HG02885 (cell line): Measurements from ENCODE around the gene JOSD2.

Experiments
- ATAC-seq: cut with Tn5 transposase; IDR thresholded peaks from one replicate; pipeline ENCODE4 v1.9.1; 2021; ENCODE audit warnings: mild to moderate bottlenecking; ENCODE audit not compliant: unreplicated experiment, poor library complexity

Gene JOSD2

DNA sequence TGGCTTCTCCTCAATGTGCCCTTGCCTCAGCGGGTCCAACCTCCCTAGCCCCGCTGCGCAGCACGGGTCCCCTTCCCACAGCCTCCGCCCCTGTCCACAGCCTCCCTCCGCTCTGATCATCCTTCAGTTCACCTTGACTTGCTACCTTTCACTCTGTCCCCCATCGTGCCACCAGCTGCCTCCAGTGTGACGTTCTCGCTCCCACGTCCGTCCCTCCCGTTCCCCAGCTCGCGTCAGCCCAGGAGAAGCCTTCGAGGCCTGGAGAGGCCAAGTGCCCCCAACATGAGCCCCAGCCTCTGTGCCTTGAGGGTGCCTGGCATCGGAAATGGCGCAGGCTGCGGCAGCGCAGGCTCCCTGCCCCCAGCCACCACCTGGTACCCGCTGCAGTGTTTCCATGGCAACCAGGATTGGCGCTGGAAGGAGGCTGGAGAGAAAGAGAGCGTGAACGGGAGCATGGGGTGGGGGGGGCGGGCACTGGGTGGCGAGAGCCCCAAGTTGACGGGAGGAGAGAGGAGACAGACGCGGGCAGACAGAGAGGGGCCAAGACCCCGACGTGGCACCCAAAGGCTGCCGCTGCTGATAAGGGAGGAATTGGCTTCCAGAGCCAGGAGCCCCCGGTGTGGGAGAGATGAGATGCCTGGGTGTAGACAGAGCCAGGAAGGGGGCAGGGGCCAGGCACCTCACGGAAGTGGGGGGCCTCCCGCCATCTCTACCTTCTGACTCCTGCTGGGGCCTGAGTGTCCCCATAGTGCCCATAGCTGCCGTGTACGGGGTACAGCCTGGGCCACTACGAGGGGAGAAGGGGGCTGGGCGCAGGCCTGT is 3.6 kb upstream of the JOSD2 start:
- no peak for ATAC-seq

DNA sequence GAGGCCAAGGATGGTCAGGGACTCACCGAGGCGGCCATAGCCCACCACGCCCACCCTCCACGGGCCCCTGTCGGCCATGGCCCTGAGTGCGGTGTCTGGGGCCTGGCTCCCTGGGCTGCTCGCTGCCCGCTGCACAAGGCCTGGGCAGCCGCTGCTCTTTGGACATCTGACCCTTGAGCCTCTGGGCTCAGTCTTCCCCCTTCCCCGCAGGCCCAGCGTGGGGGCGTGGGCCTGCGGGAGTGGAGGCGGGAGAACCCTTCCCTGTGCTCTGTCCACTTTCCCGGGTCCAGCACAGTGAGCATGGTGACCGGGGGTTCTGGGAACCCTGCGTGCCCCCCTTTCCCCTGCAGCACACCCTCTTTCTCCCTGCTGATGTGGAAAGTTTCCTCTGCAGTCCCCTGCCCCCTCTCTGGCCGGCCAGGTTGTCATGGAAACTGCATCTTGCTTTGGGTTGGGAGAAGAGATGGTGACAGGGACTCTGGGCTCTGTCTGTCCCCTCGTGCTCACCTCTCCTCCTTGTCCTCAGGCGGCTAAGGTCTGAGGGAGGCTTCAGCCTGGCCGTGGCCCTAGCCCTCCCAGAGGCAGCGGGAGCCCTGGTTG is 2.9 kb upstream of the JOSD2 start, which contains the start of gene ASPDH:
Gene ASPDH, minus strand, starts transcription at position 168 of the 600 bp plus-strand sequence. Its CDS starts 90 bp downstream, at position 78.
- no peak for ATAC-seq

DNA sequence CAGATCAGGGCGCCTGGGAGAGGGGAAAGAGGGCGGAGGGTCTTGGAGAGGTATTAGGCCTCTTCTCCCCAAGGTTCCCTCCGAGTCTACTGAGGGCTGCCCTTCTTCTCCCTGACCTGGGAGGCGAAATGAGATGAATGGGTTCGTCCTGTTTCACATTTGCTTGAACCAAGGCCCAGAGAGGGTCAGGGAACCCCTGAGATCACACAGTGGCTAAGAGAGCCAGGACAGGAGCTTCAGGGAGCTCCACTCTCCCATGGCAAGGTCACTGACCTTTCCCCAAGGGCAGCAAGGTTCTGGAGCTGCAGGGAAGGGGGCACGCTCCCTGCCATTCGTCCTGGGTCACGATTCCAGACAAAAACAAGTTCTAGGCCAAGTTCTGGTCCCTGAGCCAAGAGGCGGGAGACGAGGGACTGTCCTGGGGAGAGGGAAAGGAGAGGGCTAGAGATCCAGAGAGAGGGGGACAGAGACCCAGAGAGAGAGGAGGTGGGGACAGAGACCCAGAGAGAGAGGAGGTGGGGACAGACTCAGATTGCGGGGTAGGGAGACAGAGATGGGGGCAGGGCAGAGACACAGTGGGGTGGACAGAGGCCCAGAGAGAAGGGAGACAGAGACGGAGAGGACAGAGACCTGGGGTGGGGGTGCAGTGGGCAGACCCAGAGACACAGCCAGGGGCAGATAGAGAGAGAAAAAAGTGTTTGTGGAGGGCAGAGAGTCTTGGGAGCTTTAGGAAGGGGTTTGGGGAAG is 2.2 kb upstream of the JOSD2 start:
- ATAC-seq: no peak

DNA sequence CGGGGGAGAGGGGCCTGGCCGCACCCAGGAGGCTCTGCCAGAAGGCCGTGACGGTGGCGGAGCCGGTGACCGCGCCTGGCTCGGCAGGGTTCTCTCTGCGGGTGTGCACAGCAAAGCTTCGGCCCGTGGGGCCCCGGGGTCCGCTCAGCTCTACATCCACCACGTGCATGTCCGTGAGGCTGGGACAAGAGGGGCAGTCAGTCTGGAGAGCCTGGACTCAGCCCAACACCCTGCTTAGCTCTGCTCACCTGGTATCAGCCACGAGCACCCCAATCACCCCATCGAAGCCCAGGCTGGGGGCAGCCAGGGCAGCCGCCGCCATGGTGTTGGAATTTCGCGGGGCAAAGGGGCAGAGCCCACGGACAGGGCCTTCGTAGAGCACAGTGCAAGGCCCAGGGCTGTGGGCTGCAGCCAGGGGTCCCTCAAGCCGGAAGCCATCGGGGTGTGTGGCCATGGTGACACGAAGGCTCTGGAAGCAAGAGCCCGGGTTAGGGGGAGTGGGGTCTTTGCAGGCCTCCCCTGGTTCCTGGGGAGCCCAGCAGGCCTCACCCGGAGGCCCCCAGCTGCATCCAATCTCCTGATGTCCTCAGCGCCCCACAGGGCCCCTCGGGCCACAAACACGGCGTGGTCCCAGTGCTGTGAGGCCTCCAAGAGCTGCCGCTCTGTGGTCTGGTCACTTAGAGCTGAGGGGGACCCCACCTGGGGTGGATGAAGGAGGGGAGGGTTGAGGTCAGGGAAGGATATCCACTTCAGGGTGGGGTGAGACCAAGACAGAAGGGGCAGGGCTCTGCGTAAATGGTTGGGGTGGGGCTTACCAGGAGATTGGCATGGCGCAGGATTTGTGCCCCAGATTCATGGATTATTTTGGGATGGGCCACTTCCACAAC is 1.4 kb upstream of the JOSD2 start:
- ATAC-seq: no peak

DNA sequence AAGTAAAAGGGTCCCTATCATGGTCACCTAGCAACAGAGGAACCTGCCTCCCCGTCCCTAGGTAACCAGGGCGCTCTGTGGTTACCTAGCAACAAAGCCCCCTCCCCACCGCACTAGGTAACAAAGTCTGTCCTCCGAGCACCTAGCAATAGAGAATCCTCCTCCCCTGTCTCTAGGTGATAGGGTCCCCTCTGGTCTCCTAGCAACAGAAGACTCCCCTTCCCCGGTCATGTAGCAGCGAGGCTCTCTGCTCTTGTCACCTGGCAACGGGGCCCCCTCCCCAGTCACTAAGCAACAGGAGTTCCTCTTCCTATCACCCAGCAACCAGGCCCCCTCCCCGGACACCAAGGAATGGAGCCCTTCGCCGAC is 307 bp downstream of the JOSD2 start:
- no peak for ATAC-seq

DNA sequence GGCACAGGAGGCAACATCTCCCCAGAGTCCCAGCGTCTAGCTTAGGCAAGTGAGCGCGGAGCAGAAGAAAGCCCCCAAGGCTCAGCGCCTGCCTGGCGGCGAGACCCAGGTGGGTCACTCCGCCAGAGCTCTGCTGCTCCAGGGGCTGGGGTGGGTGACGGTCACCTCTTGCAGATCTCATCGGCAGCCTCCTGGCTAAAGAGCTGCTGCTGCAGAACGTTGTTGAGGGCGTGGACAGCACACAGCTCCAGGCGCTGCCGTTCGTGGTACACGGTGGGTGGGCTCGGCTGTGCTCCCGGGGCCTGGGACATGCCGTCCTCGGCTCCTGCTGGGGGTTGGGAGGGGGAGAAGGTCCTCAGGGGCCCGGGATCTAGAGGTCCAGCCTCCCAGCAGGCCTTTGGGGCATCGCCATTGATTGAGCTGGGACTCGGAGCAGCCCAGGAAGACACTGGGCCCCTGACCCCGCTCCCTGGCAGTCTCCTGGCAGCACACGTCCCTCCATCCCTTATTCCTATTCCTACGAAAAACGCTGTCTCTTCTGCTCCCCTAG is 795 bp downstream of the JOSD2 start:
- no peak for ATAC-seq

DNA sequence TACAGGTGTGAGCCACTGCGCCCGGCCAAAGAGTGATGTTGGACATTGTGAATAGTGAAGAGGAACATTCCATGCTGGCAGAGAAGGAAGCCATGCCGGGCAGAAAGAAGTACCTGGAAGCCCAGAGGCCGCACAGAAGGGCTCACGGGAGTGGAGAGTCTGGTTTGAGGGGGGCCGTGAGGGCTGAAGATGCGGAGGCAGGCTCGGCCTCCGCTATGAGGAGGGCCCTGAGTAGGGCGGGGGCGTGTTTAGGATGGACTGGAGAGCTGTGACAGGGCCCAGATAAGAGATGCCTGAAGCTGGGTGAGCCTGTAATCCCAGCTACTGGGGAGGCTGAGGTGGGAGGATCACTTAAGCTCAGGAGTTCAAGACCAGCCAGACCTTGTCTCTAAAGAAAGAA is 1.6 kb downstream of the JOSD2 start:
- no peak for ATAC-seq

DNA sequence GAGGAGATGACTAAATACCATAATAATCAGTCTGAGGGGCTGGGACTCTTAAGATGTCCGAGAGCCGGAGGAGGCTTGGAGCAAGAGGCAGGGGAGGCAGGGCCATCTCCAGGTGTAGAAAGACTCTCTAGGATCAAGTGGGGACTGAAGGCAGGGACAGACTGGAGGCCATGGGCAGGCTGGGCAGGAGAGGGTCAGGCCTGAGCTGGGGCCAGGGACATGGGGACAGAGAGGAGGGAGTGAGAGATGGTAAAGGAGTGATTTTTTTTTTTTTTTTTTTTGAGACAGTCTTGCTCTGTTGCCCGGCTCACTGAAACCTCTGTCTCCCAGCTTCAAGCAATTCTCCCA is 2.2 kb downstream of the JOSD2 start:
- ATAC-seq: no peak

DNA sequence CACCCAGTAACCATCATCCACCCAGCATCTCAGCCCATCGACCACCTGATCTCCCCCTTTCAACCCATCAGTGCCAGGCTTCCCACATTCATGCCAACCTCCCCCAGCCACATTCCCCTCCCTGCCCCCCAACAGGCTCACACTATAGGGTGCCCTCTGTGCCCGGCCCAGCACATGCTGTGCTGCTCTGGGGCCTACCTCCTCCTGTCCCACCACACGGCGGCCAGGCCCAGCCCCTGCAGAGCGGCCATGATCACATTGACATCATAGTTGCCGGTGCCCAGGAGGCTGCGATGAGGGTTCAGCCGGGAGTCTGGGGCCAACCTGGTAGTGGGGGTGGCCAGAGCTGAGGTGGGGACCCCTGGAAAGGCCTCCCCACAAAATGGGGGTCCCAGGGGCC is 3.6 kb downstream of the JOSD2 start:
- no peak for ATAC-seq

DNA sequence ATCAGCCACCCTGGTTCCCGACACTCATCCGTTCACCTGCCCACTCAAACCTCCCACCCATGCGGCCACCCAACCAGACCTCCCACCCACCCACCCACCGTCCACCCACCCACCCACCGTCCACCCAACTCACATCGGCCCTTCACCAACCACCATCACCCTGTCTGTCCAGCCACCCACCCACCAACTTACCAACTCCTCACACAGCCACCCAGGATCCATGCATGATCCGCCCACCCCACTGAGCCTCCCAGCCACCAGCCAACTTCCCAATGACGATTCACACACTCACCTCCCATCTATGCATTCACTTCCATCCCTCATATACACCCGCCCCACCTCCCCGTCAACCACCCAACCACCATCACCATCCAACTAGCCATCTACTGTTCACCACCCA is 4.3 kb downstream of the JOSD2 start:
- no peak for ATAC-seq

DNA sequence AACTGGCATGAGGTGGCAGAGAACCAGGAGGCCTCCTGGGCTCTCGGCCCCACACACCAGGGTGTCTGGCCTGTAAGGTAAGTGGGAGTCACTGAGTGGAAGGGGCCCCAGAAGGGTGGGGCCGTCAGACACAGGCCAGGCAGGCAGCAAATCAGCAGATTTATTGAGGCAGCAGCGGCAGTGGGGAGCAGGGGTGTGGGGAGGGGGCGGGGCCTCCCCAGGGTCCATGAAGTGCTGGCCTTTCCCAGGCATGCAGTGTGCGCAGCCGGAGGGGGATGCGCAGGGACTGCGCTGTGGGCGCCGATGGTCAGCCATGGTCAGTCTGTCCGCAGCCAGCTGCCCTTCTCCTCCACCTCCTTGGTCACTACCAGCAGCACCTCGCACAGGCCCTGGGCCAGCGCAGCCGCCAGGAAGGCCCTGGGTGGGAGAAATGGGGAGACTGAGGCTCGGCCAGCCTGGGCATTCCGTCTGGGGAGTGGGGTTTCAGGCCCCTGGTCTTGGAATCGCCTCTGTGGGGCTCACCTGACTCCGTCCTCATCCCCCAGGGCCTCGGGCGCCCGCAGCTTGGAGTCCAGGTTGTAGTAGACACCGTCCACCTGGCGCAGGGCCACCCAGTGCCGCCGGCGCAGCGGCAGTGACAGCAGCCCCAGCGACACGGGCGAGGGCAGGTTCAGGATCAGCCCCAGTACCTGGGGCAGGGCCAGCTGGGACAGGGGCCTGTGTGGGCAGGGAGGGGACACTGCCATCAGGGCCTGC is 5.0 kb downstream of the JOSD2 start:
- ATAC-seq: no peak

DNA sequence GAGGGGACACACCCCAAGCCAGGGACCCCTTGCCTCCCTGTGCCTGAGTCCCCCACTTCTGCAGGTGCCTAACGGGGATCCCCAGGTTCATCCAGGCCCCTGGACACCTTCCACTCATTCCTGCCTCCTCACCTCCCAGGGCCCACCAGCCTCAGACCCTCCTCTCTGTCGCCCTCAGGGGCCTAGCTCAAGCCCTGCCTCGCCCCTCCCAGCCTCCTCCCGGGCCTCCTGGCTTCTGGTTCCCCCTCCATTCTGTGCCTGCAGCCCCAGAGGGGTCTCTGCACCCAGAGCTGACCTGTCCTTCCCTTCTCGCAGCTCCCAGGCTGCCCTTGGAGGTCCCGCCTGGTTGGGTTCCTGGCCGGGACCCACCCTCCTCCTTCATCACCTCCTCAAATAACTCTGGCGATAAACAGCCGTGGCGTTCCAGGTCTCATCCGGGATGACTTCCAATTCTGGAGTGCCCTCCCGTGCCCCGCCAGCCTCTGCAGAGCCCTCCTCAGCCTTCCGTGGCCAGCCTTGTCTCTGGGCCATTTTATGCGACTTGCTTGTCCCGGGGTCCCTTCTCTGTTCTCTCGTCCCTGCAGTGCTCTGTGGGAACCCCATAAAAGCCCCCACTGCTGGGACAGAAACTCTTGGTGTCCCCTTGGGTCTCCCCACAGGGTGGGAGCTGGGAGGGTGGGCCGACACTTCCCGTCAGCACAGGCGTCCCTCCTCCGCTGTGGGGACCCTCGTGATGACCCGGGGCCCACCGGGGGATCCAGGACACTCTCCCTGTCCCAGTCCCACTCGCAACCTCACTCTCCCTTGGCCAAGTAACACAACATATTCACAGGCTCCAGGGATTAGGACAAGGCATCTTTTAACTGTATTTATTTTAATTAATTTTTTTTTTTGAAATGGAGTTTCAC is 9.2 kb downstream of the JOSD2 start:
- ATAC-seq: no peak

DNA sequence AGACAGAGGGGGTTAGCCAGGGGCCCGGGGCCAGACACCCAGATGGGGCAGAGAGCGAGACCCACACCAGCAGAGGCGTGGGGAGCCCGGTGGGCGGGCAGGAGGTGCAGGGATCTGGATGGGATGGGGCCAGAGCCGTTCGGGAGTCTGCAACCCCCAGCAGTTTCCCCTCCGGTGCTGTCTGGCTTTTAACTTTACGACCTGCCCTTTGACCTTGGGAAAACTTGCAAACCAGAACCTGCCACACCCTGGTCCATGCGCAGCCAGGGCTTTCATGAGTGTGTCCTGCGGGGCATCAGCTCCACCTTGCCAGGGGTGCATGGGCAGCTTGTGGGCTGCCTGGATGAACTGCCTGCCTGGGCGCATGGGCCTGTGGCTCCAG is 9.8 kb downstream of the JOSD2 start:
- ATAC-seq: no peak

DNA sequence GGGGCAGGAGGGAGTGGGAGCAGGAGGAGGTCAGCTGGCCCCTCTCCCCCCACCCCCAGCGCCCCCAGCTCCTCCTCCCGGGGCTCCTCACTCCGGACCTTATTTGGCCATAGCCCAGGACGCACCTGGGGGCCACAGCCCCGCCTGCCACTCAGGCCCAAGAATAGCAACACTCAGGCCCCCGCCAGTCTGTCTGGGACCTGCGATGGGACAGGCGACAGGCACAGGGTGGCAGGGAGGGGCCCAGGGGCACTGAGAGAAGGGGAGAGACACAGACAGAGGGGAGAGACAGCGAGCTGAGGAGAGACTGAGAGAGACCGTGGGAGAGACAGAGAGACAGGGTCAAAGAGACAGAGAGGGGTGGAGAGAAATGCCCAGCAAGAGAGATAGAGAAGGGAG is 10.2 kb downstream of the JOSD2 start:
- ATAC-seq: no peak

DNA sequence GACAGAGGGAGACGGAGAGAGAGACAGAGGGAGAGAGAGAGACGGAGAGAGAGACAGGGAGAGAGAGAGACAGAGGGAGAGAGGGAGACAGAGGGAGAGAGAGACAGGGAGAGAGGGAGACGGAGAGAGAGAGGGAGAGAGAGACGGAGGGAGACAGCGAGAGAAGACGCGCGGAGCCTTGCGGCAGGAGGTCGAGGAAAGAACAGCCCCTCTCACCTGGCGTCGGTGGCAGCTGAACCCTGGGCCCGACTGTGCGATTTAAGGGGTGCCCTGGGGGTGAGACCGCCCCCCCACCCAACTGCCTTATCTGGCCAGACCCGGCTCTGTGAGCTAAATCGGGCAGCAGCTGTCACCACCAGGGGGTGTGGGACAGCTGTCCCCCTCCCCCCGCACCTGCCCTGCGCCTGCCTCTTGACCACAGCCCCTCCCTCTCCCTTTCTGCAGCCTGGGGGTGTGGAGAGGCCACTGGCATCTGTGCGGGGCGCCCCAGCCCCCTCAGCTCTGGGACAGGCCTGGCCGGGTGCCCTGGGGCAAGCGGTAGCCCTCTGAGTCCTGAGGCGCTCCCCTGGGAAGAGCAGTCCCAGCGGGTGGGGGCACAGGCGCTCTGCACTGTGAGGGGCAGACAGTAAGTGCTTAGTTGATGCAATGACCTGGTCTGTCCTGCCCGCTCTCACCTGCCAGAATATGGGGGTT is 10.8 kb downstream of the JOSD2 start:
- no peak for ATAC-seq

DNA sequence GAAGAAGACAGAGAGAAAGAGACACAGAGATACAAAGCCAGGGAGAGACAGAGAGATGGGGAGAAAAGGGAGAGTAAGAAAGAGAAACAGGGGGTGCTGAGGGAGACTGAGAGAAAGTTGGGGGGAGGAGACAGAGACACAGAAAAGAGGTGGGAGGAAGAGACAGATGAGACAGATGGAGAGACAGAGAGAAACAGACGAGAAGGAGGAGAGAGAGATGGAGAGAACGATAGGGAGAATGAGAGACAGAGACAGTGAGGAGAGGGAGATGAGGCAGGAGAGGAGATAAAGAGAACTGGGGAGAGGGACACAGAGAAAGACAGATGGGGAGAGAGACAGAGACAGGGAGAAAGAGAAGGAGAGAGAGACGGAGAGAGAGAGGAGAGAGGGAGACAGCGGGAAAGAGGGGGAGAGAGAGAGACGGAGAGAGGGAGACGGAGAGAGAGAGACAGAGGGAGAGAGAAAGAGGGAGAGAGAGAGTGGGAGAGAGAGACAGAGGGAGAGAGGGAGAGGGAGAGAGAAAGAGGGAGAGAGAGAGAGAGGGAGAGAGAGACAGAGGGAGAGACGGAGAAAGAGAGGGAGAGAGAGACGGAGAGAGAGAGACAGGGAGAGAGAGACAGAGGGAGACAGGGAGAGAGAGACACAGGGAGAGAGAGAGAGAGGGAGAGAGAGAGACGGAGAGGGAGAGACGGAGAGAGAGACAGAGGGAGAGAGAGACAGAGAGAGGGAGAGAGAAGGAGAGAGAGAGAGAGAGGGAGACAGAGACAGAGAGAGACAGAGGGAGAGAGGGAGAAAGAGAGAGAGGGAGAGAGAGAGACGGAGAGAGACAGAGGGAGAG is 12.6 kb downstream of the JOSD2 start:
- no peak for ATAC-seq

DNA sequence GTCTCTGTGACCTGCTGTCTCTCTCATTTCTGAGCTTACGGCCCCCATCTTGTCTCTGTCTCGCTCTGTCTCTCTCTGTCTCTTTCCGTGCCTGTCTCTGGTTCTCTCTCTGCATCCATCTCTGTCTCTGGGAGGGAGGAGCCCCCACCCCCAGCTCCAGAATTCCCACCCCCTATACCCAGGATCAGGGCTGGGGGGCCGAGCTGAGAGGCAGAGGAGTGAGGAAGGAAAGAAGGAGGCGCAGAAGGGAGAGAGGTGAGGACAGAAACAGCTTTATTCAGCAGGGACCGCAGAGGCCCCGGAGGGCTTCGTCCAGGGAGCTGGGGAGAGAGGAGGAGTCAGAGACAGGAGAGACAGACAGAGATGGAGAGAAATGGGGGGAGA is 14.0 kb downstream of the JOSD2 start:
- no peak for ATAC-seq
